DND-41 (cell line): ENCODE data around the gene RAB3C.

Experiments
- EZH2 ChIP-seq: IDR thresholded peaks from 3 replicates; pipeline ENCODE4 v1.6.1; 2012; ENCODE audit warnings: borderline replicate concordance, low read depth, mild to moderate bottlenecking, moderate library complexity, low read length, inconsistent platforms; ENCODE audit not compliant: severe bottlenecking
- TF ChIP-seq, protein P1 (sequence below): IDR thresholded peaks from 2 replicates; pipeline ENCODE4 v1.5.1; 2012; ENCODE audit warnings: borderline replicate concordance, low read length, moderate library complexity, mild to moderate bottlenecking; ENCODE audit not compliant: poor library complexity, severe bottlenecking; ENCODE audit errors: extremely low read depth

DNA sequence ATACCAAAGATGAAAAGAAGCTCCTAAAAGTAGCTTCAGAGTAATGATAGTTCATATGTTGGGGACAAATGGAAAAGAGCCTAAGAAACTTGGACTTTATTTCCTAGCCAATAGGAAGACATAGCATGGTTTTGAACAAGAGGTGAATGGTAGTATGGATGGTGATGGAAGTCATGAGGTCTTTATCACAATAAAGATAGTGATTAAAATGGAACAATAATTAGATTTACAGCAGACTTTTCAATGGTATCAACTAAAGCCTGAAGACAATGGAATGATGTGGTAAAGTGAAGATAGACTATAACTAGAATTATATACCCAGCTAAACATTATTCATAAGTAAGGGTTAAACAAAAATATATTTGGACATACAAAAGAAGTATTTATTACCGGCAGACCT, 131.2 kb downstream of the RAB3C start:
- TF ChIP-seq, protein P1, sequence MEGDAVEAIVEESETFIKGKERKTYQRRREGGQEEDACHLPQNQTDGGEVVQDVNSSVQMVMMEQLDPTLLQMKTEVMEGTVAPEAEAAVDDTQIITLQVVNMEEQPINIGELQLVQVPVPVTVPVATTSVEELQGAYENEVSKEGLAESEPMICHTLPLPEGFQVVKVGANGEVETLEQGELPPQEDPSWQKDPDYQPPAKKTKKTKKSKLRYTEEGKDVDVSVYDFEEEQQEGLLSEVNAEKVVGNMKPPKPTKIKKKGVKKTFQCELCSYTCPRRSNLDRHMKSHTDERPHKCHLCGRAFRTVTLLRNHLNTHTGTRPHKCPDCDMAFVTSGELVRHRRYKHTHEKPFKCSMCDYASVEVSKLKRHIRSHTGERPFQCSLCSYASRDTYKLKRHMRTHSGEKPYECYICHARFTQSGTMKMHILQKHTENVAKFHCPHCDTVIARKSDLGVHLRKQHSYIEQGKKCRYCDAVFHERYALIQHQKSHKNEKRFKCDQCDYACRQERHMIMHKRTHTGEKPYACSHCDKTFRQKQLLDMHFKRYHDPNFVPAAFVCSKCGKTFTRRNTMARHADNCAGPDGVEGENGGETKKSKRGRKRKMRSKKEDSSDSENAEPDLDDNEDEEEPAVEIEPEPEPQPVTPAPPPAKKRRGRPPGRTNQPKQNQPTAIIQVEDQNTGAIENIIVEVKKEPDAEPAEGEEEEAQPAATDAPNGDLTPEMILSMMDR: no peak
- TF ChIP-seq EZH2: no peak
